GM21360 (cell line): ENCODE measurements around the gene SLC39A1.

ENCODE experiments used
- ATAC-seq: cut with Tn5 transposase; IDR thresholded peaks from one replicate; pipeline ENCODE4 v1.9.1; 2021; ENCODE audit warnings: mild to moderate bottlenecking, moderate library complexity; ENCODE audit not compliant: unreplicated experiment

Gene SLC39A1

GRCh38 chr1:153977250-153978240 lies 14.2 kb upstream of the SLC39A1 start, which contains the start of gene JTB:
TSS of gene JTB (minus strand) at chr1:153977674. CDS start at chr1:153977252, 422 bp downstream.
- peak; percentile 74 for ATAC-seq

- no peak for ATAC-seq
Observed at GRCh38 chr1:153976819-153977249, 13.5 kb upstream of the SLC39A1 start.

GRCh38 chr1:153973525-153973924 lies 10.2 kb upstream of the SLC39A1 start:
- no peak for ATAC-seq

- ATAC-seq, result no peak
Observed at GRCh38 chr1:153973071-153973470, 9.7 kb upstream of the SLC39A1 start.

DNA sequence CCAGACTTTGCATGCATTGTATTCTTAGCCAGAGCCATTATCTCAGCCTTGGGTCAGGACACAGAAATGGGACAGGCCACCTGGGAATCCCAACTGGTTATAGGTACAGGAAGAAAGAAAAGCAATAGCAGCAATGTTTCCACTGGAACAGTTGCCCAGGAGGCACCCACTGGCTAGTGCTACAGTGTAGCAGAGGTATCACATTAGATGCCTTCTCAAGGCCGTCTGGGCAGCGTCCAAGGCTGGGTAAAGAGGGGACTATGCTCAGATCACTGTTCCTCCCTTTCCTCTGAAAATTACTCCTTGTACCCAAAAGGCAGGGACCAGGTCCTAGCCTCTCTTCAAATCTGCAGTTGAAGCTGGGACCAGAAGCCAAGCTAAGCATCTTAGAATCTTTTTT lies 7.0 kb upstream of the SLC39A1 start:
- no peak for ATAC-seq

DNA sequence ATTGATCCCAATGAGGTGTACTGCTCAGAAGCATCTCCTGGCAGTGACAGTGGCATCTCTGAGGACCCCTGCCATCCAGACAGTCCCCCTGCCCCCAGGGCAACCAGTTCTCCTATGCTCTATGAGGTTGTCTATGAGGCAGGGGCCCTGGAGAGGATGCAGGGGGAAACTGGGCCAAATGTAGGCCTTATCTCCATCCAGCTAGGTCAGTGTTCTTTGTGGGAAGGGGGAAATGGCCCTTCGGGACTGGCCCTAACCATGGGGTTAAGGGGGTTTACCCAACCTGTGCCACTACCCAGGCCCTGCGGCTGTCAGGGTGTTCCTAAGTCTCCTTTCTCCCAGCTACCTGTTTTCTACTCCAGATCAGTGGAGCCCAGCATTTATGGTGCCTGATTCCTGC lies 5.6 kb upstream of the SLC39A1 start:
- no peak for ATAC-seq

- no peak for ATAC-seq
Observed at GRCh38 chr1:153968408-153968807, 5.1 kb upstream of the SLC39A1 start.

DNA sequence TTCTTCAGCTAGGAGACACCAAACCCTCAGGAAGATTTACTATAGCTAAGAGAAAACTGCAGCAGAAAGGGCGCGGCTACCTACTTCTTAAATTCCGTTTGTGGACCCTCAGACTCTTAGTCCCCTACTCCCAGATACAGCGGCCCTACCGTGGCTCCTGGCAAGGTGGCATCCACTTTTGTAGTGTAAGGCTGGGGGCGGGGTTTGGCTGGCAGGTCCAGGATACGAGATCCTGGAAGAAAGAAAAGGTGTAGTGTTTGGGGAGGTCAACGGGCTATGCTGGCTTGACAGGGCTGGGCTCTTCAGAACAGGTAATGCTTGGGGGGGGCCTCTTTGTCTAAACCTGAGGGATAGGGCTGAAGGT lies 4.6 kb upstream of the SLC39A1 start:
- ATAC-seq, result no peak

- ATAC-seq, result peak; percentile 66
Observed at GRCh38 chr1:153967107-153967999, 4.0 kb upstream of the SLC39A1 start, which contains the start of gene CREB3L4. TSS of gene CREB3L4 (plus strand) at chr1:153967902. CDS start at chr1:153968526, 624 bp downstream.

- ATAC-seq, result peak; percentile 2
Observed at GRCh38 chr1:153963850-153964331, 554 bp upstream of the SLC39A1 start.

DNA sequence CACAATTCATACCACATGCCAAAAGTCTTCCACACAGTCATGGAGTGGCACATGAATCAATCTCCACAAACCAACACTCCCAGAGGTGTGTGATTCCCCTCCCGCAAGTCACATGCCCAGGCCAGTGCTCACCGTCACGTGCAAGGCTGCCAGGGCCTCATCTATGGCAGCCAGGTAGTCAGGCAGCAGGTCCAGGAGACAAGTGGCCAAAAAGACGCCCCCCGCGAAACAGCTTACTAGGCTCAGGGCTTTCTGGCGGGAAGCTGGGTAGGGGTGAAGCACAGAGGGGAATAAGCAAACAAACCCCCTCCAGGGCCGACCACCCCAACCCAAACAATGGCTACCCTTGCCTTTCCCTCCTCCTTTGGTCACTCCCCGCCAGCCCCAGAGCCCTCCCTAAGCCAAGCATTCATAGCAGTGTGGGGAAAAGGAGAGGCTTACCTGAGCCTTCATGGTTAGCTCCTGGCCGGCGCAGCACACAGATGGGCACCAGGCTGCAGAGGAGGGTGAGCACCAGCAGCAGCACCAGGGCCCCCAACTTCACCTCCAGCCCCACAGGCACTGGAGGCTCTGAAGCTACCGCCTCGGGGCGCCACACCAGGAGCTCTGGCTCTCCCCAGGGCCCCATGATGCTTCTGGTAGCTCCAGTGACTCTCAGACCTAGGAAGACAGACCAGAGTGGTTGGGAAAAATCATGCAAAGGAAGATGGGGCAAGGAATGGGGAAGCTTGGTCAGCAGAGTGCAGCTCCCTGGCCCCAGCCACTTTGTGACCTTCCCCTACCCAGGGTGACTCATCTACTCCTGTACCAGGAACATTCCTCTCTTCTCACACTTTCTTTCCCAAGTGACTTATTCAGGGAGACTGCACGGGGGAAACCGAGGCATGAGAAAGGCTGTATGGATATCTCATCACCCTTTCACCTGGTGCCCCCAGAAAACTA lies 978 bp downstream of the SLC39A1 start:
- ATAC-seq, result no peak

GRCh38 chr1:153961421-153961820 lies 1.9 kb downstream of the SLC39A1 start:
- ATAC-seq, result no peak

- ATAC-seq, result no peak
Observed at GRCh38 chr1:153960206-153960605, 3.1 kb downstream of the SLC39A1 start.

- ATAC-seq, result no peak
Observed at GRCh38 chr1:153959454-153959853, 3.9 kb downstream of the SLC39A1 start.

GRCh38 chr1:153958961-153959260 lies 4.4 kb downstream of the SLC39A1 start:
- no peak for ATAC-seq

DNA sequence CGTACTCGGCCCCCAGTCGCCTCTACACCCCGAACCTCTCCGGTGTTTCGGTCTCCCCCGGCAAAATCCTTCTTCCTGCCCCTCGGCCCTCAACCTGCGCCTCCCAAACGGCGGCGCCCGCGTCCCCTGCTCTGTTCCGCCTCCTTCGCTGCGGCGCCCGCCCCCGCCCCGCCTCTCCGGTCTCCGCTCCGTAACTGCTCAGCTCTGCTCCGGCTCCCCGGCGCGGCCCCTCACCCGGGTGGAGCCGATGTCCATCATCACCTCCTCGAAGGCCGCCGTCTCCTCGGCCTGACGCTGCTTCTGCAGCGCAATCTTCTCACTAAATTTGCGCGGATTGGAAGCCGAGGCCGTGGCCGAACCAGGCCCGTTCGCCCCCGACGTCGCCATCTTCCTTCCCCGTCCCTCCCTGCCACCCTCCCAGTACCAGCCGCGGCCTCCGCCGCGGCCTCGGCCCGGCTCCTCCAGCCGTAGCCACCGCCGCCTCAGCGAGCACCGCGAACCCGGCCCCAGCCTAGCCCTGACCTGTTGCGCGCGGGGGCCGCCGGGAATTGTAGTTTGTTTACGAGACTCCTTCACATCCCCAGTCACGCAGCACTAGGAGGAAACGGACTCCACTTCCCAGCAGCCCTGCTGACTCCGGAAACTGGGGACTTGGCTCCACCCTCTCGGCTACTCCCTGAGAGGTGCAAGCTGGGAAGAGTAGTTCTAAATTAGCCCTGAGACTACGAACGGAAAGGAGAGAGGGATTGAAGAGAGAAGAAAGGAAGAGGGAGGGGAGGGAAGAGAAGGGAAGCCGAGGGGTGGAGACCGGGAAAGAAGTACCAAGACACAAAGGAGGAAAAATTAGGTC lies 5.0 kb downstream of the SLC39A1 start, which contains the start of gene CRTC2:
Gene CRTC2, minus strand, starts transcription at position 502 of the 850 bp plus-strand sequence. Its CDS starts 115 bp downstream, at position 387.
- peak; percentile 72 for ATAC-seq

GRCh38 chr1:153957744-153958110 lies 5.6 kb downstream of the SLC39A1 start:
- ATAC-seq, result peak; percentile 1

- no peak for ATAC-seq
Observed at GRCh38 chr1:153956997-153957715, 6.2 kb downstream of the SLC39A1 start.

- no peak for ATAC-seq
Observed at GRCh38 chr1:153954826-153955225, 8.5 kb downstream of the SLC39A1 start.
